HG03095 (cell line): ENCODE results near the gene LCN1.

Source experiments
- ATAC-seq: cut with Tn5 transposase; IDR thresholded peaks from one replicate; pipeline ENCODE4 v1.9.1; 2021; ENCODE audit warnings: moderate library complexity; ENCODE audit not compliant: unreplicated experiment

LCN1 gene

DNA sequence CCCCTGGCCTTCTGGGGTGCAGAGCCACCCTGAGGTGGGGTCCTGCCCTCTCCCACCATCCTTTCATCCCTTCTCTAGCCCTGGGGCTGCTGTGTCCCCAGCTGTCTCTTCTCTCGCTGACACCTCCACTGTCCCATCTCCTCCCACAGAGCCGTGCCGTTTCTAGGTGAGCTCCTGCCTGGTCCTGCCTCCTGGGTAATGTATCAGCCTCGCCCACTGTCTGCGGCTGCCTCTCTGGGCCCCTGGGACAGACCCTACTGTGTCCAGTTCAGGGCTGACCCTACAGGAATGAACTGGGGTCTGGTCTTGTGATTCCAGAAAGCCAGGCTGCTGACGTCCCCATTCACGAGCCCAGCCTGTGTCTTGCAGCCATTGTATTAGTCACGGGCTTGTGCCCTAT is 44.4 kb downstream of the LCN1 start:
- ATAC-seq = no peak

DNA sequence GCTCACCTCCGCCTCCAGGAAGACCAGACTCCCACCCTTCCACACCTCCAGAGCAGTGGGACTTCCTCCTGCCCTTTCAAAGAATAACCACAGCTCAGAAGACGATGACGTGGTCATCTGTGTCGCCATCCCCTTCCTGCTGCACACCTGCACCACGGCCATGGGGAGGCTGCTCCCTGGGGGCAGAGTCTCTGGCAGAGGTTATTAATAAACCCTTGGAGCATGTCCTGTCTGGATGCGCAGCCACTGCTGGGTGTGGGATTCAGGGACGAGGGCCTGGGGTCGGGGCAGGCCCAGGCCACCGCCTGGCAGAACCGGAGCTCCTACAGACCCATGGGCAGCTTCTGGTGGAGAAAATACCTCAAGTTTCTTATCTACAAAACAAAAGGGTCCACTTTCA is 45.3 kb downstream of the LCN1 start:
- ATAC-seq = no peak

DNA sequence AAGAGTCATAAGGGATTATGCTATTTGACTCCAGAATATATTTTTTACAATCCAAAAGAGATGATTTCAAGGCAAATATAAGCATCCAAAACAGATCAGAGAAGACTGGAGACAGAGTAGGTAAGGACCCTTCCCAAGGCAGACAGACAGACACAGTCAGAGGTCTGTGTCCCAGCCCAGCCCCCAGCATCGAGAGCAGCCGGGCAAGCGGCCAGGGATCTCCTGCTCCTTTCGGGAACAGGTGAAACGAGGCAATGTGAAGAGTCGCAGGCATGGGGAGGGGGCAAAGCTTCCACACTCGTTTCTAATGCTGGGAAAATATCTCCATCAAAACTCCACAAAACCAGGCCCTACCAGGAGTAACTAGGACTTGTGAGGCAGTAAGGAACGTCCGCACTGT is 46.1 kb downstream of the LCN1 start:
- ATAC-seq = no peak

DNA sequence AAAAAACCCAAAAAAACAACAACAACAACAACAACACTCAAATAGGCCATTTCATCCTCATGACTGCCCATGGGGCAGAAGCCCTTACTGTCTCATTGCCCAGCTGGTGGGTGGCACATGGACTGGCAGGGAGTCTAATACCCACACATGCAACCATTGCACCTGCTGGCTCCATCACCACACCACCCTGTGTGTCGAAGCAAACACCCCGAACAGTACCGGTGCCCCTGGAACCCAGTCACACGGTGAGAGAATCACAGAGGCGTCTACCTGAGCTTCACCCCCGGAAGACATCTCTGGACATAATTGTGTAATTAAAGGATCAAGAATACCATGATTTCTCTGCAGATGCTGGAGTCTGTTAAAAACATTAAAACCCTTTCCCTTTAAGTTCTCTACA is 46.8 kb downstream of the LCN1 start:
- ATAC-seq = no peak

DNA sequence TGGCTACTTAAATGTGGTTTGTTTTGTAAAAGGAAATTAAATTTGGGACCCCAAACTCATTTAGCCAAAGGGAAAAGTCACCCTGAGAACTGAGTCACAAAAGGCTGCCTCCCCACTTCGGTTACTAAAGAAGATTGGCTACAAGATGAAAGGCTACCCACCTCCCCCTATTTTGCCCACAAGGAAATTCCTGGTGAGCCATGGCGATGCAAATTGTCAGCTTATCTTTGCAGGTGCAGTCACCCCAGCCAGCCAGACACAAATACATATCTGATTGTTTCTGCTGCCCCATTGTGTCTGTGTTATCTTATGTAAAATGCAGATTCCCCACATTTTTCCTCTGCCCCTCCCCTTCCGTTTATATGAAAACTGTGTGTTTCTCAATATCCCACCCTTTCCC is 49.2 kb downstream of the LCN1 start:
- ATAC-seq = no peak

- no peak for ATAC-seq
These were observed 51.0 kb downstream of the LCN1 start for GRCh38 chr9:135572233-135572632.

GRCh38 chr9:135573124-135573523 is 51.9 kb downstream of the LCN1 start:
- no peak for ATAC-seq

GRCh38 chr9:135574331-135574730 is 53.1 kb downstream of the LCN1 start:
- no peak for ATAC-seq

DNA sequence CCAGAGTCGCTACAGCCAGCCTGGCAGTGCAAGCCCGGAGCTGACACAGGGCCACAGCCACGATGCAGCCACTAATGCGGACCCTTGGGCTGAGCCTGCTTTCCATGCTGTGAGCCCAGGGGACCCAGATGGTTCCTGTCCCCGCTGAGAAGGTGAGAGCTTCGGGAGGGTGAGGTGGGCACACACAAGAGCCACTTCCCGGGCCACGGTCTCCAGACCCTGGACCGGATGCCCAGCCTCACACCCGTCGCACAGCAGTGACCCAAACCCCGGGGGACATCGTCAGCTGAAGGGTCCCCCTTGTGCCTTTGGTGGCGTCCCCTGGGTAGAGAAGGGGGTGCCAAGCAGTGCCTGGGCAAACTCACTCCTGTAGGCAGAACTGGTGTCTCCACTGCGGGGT is 53.7 kb downstream of the LCN1 start:
- ATAC-seq = no peak
